ENCODE data around the gene SLC12A8. TPM values are rescaled to one million over a fixed set of nuclear protein-coding genes. Genes with fewer than 3 reads are reported as not detected.
A peak's percentile ranks its signal among the peaks of the same experiment; 100 is the strongest.

SLC12A8 gene
- total RNA-seq, 1 donor from 2014 or later, result 9.1 TPM

- DNase-seq (no peak), ATAC-seq (no peak)
- Histone ChIP-seq H3K9me3 (no peaks in the 10 kb centered on the region), H3K27ac (peak overlapping the region; percentile 16), H3K36me3 (no peaks in the 10 kb centered on the region), H3K4me3 (no peak overlapping the region), H3K27me3 (ENCODE audit: low read depth) (no peaks in the 10 kb centered on the region), H3K4me1 (peaks cover 77% of the 10 kb centered on the region)
- intact Hi-C loops (cut with DNase I), result no loop called here
- TF ChIP-seq CTCF (IDR thresholded peaks at IDR 0.05), result no peak
Observed at GRCh38 chr3:125144653-125145314, 67.8 kb downstream of the SLC12A8 start.

GRCh38 chr3:125143982-125144652 is 68.4 kb downstream of the SLC12A8 start:
- ATAC-seq (no peak), DNase-seq (no peak)
- Histone ChIP-seq H3K27me3 (ENCODE audit: low read depth) (no peaks in the 10 kb centered on the region), H3K4me1 (peaks cover 70% of the 10 kb centered on the region), H3K9me3 (no peaks in the 10 kb centered on the region), H3K4me3 (no peak overlapping the region), H3K27ac (peak overlapping the region; percentile 16), H3K36me3 (no peaks in the 10 kb centered on the region)
- intact Hi-C loops (cut with DNase I), result no loop called here
- TF ChIP-seq CTCF (IDR thresholded peaks at IDR 0.05), result no peak

GRCh38 chr3:125143538-125143937 is 69.0 kb downstream of the SLC12A8 start:
- Histone ChIP-seq H3K4me3 (no peak overlapping the region), H3K36me3 (no peaks in the 10 kb centered on the region), H3K27me3 (ENCODE audit: low read depth) (no peaks in the 10 kb centered on the region), H3K27ac (peak overlapping the region; percentile 16), H3K9me3 (no peaks in the 10 kb centered on the region), H3K4me1 (peaks cover 64% of the 10 kb centered on the region)
- ATAC-seq, result no peak
- DNase-seq, result no peak
- intact Hi-C loops (cut with DNase I), result no loop called here
- no peak for TF ChIP-seq CTCF (IDR thresholded peaks at IDR 0.05)

- DNase-seq (no peak), ATAC-seq (no peak)
- no peaks in the 10 kb centered on the region for H3K27me3 ChIP-seq (ENCODE audit: low read depth)
- no peak overlapping the region for H3K4me3 ChIP-seq
- no peak for TF ChIP-seq CTCF (IDR thresholded peaks at IDR 0.05)
- intact Hi-C loops (cut with DNase I), result no loop called here
- peak overlapping the region; percentile 16 for H3K27ac ChIP-seq
- H3K4me1 ChIP-seq, result peaks cover 58% of the 10 kb centered on the region
- H3K36me3 ChIP-seq, result no peaks in the 10 kb centered on the region
- no peaks in the 10 kb centered on the region for H3K9me3 ChIP-seq
Observed at GRCh38 chr3:125142940-125143339, 69.6 kb downstream of the SLC12A8 start.

- H3K27me3 ChIP-seq (ENCODE audit: low read depth), result no peaks in the 10 kb centered on the region
- H3K27ac ChIP-seq, result peak overlapping the region; percentile 80
- H3K4me3 ChIP-seq, result no peak overlapping the region
- DNase-seq, result no peak
- no peak for TF ChIP-seq CTCF (IDR thresholded peaks at IDR 0.05)
- no peaks in the 10 kb centered on the region for H3K36me3 ChIP-seq
- H3K9me3 ChIP-seq, result no peaks in the 10 kb centered on the region
- peaks cover 54% of the 10 kb centered on the region for H3K4me1 ChIP-seq
- no peak for ATAC-seq
- intact Hi-C loops (cut with DNase I), result no loop called here
Observed at GRCh38 chr3:125142420-125142778, 70.1 kb downstream of the SLC12A8 start.
